ENCODE measurements around the gene USP32. TPM values are rescaled to one million over a fixed set of nuclear protein-coding genes. Genes with fewer than 3 reads are reported as not detected.

USP32 gene
- total RNA-seq, 4 donors from 2014 or later: 29.1 to 74.1 (median 42.5) TPM

GRCh38 chr17:60253048-60253447 lies 138.9 kb downstream of the USP32 start:
- intact Hi-C loops (cut with DNase I): no loop called here
- H3K4me1 ChIP-seq: no peaks in the 10 kb centered on the region
- TF ChIP-seq POLR2A (IDR thresholded peaks at IDR 0.05) (no peak), CTCF (IDR thresholded peaks at IDR 0.05) (no peak)
- no peaks in the 10 kb centered on the region for H3K27me3 ChIP-seq
- H3K36me3 ChIP-seq: peaks cover 0 to 88% (median 0%) of the 10 kb centered on the region in 3 donors
- no peak overlapping the region for H3K4me3 ChIP-seq
- WGBS, 2 donors: 81 to 88% methylated on average over 2 of the region's 2 CpGs
- DNase-seq: no peak
- H3K27ac ChIP-seq: no peak overlapping the region
- no peaks in the 10 kb centered on the region for H3K9me3 ChIP-seq

GRCh38 chr17:60252459-60252858 lies 139.5 kb downstream of the USP32 start:
- no peaks in the 10 kb centered on the region for H3K4me1 ChIP-seq

GRCh38 chr17:60249290-60249826 lies 142.6 kb downstream of the USP32 start:
- TF ChIP-seq POLR2A (IDR thresholded peaks at IDR 0.05) (no peak), CTCF (IDR thresholded peaks at IDR 0.05) (no peak)
- Histone ChIP-seq H3K4me3 (no peak overlapping the region), H3K9me3 (no peaks in the 10 kb centered on the region), H3K4me1 (no peaks in the 10 kb centered on the region), H3K27ac (no peak overlapping the region), H3K36me3 (peaks cover 0 to 66% (median 0%) of the 10 kb centered on the region in 3 donors), H3K27me3 (no peaks in the 10 kb centered on the region)
- DNase-seq: no peak
- intact Hi-C loops (cut with DNase I): no loop called here

More at GRCh38 chr17:60252459-60252858, 139.5 kb downstream of the USP32 start:
- H3K27me3 ChIP-seq: no peaks in the 10 kb centered on the region
- 88 to 100% methylated on average over 1 of the region's 1 CpG for WGBS, 2 donors
- no peak for DNase-seq
- H3K36me3 ChIP-seq: peaks cover 0 to 88% (median 0%) of the 10 kb centered on the region in 3 donors
- intact Hi-C loops (cut with DNase I): no loop called here
- no peak overlapping the region for H3K4me3 ChIP-seq
- H3K27ac ChIP-seq: no peak overlapping the region
- no peaks in the 10 kb centered on the region for H3K9me3 ChIP-seq
- TF ChIP-seq POLR2A (IDR thresholded peaks at IDR 0.05) (no peak), CTCF (IDR thresholded peaks at IDR 0.05) (no peak)

GRCh38 chr17:60248618-60249289 lies 143.2 kb downstream of the USP32 start:
- no peaks in the 10 kb centered on the region for H3K27me3 ChIP-seq
- H3K27ac ChIP-seq: no peak overlapping the region
- TF ChIP-seq CTCF (IDR thresholded peaks at IDR 0.05) (no peak), POLR2A (IDR thresholded peaks at IDR 0.05) (no peak)
- intact Hi-C loops (cut with DNase I): no loop called here
- no peak overlapping the region for H3K4me3 ChIP-seq
- no peaks in the 10 kb centered on the region for H3K9me3 ChIP-seq
- H3K36me3 ChIP-seq: peaks cover 0 to 60% (median 0%) of the 10 kb centered on the region in 3 donors
- H3K4me1 ChIP-seq: no peaks in the 10 kb centered on the region
- no peak for DNase-seq
- 77 to 87% methylated on average over 5 of the region's 5 CpGs for WGBS, 2 donors

GRCh38 chr17:60247836-60248461 lies 144.0 kb downstream of the USP32 start:
- no peak for DNase-seq
- Histone ChIP-seq H3K27ac (no peak overlapping the region), H3K27me3 (no peaks in the 10 kb centered on the region), H3K9me3 (no peaks in the 10 kb centered on the region), H3K4me1 (no peaks in the 10 kb centered on the region), H3K36me3 (peaks cover 0 to 52% (median 0%) of the 10 kb centered on the region in 3 donors), H3K4me3 (no peak overlapping the region)
- intact Hi-C loops (cut with DNase I): no loop called here
- TF ChIP-seq POLR2A (IDR thresholded peaks at IDR 0.05) (no peak), CTCF (IDR thresholded peaks at IDR 0.05) (no peak)
- 91 to 97% methylated on average over 7 of the region's 7 CpGs for WGBS, 2 donors
